GM12892 (cell line): ENCODE measurements around the gene PPP1R13L.

ENCODE experiments used
- POLR2A ChIP-seq: IDR thresholded peaks from 2 replicates; pipeline ENCODE4 v1.6.1; 2011; ENCODE audit warnings: low read depth, low read length, control low read depth
- POLR2AphosphoS5 ChIP-seq: IDR thresholded peaks from 2 replicates; pipeline ENCODE4 v1.6.1; 2011; ENCODE audit warnings: low read depth, low read length, control low read depth
- TAF1 ChIP-seq: IDR thresholded peaks from 2 replicates; pipeline ENCODE4 v1.6.1; 2011; ENCODE audit warnings: low read depth, mild to moderate bottlenecking, control low read depth, low read length, borderline replicate concordance

- TF ChIP-seq POLR2AphosphoS5 (no peak), TAF1 (no peak), POLR2A (no peak)
Observed at GRCh38 chr19:45439190-45439568, 34.3 kb upstream of the PPP1R13L start.
